RCC 7860 (cell line): Measurements from ENCODE around the gene NOTUM.

Source experiments
- DNase-seq: peaks from one replicate; pipeline ENCODE4 v3.0.0-alpha.2; 2015; ENCODE audit warnings: low spot score
- FAIRE-seq: peaks from 2 replicates; lab custom pipeline; 2012; peaks lifted over from hg19 to GRCh38; lab: Jason Lieb, UNC

Gene NOTUM

GRCh38 chr17:81912441-81913309 is 48.3 kb downstream of the NOTUM start:
- DNase-seq (no peak), FAIRE-seq (no peak)

GRCh38 chr17:81911969-81912368 is 49.0 kb downstream of the NOTUM start:
- DNase-seq, result no peak

GRCh38 chr17:81911277-81911961 is 49.6 kb downstream of the NOTUM start, which contains the start of gene PCYT2:
Gene PCYT2, minus strand, starts transcription at chr17:81911399. Its CDS starts 44 bp downstream, at chr17:81911355.
- no peak for FAIRE-seq
- DNase-seq, result peak; percentile 68

More at GRCh38 chr17:81911969-81912368, 49.0 kb downstream of the NOTUM start:
- FAIRE-seq, result no peak

GRCh38 chr17:81910840-81911276 is 50.1 kb downstream of the NOTUM start:
- DNase-seq, result no peak
- FAIRE-seq, result no peak

GRCh38 chr17:81909966-81910839 is 50.8 kb downstream of the NOTUM start:
- FAIRE-seq (no peak), DNase-seq (peak; percentile 45)

- FAIRE-seq (no peak), DNase-seq (no peak)
These were observed 51.8 kb downstream of the NOTUM start for GRCh38 chr17:81909231-81909630.

GRCh38 chr17:81908793-81909192 is 52.2 kb downstream of the NOTUM start:
- FAIRE-seq, result no peak

GRCh38 chr17:81907219-81908145 is 53.5 kb downstream of the NOTUM start:
- FAIRE-seq, result no peak
- DNase-seq, result no peak

More at GRCh38 chr17:81908793-81909192, 52.2 kb downstream of the NOTUM start:
- no peak for DNase-seq

GRCh38 chr17:81906476-81907218 is 54.3 kb downstream of the NOTUM start:
- no peak for DNase-seq
- no peak for FAIRE-seq

- FAIRE-seq (no peak), DNase-seq (no peak)
These were observed 55.0 kb downstream of the NOTUM start for GRCh38 chr17:81905993-81906392.

- no peak for FAIRE-seq
These were observed 55.5 kb downstream of the NOTUM start for GRCh38 chr17:81905424-81905875.

GRCh38 chr17:81904600-81905423 is 56.2 kb downstream of the NOTUM start:
- DNase-seq (no peak), FAIRE-seq (no peak)

More at GRCh38 chr17:81905424-81905875, 55.5 kb downstream of the NOTUM start:
- DNase-seq, result no peak

- DNase-seq, result no peak
- FAIRE-seq, result no peak
These were observed 56.9 kb downstream of the NOTUM start for GRCh38 chr17:81903896-81904599.

- FAIRE-seq (no peak), DNase-seq (no peak)
These were observed 57.6 kb downstream of the NOTUM start for GRCh38 chr17:81903415-81903831.

GRCh38 chr17:81902653-81903414 is 58.2 kb downstream of the NOTUM start:
- DNase-seq, result no peak

More at GRCh38 chr17:81902653-81903414, 58.2 kb downstream of the NOTUM start:
- no peak for FAIRE-seq
